ENCODE data around the gene CEP76.

Gene CEP76

GRCh38 chr18:12702221-12703095 is at the start of gene CEP76, which contains the start of gene PSMG2:
Gene CEP76, minus strand, starts transcription at chr18:12702723. Its CDS starts 175 bp downstream, at chr18:12702548.
Gene PSMG2, plus strand, starts transcription at chr18:12703042. Its CDS starts 66 bp downstream, at chr18:12703108.
- DNase-seq (ENCODE audit: low read depth in 1 of 2, low spot score in 1 of 2) = peak; percentile 74

GRCh38 chr18:12751891-12752290 is 49.4 kb upstream of the CEP76 start:
- DNase-seq (ENCODE audit: low read depth in 1 of 2, low spot score in 1 of 2) = no peak

DNA sequence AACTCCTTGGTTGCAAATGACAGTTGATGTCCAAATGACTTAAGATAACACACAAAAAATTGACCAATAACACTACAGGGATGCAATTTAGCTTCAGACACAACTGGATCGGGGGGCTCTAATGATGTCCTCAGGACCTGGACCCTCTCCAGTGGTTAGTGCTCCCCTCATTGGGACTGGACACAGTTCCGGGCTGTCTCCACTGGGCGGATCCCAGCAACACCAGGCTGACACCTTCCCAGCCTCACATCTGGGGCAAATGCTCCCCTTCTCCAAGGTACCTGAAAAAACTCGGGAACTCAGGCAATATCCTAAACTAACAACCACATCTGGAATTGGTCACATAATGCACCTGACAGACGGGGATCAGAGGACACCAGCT is 49.0 kb upstream of the CEP76 start:
- no peak for DNase-seq (ENCODE audit: low read depth in 1 of 2, low spot score in 1 of 2)

- no peak for DNase-seq (ENCODE audit: low read depth in 1 of 2, low spot score in 1 of 2)
Measured at GRCh38 chr18:12750715-12751502, 48.4 kb upstream of the CEP76 start.

- no peak for DNase-seq (ENCODE audit: low read depth in 1 of 2, low spot score in 1 of 2)
Measured at GRCh38 chr18:12750076-12750714, 47.7 kb upstream of the CEP76 start.

DNA sequence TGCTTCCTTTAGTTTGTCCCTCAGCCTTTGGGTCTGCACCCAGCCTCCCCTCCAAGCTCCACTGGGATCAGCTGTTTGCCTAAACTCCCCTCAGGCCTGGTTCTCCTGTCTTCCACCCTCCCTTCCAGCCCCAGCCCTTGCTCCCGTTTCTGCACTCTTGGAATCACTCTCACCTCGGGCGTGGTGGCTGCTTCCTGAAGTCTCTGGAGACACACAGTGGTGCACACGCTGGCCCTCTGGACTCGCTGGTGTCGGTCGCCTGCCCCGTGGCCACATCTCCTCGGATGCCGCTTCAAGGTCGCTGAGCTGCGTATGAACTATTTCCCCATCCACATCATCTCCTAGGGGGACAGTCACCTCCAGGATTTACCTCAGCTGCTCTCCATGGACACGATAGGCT is 46.6 kb upstream of the CEP76 start:
- DNase-seq (ENCODE audit: low read depth in 1 of 2, low spot score in 1 of 2) = no peak

- DNase-seq (ENCODE audit: low read depth in 1 of 2, low spot score in 1 of 2) = no peak
Measured at GRCh38 chr18:12748671-12749070, 46.1 kb upstream of the CEP76 start.

DNA sequence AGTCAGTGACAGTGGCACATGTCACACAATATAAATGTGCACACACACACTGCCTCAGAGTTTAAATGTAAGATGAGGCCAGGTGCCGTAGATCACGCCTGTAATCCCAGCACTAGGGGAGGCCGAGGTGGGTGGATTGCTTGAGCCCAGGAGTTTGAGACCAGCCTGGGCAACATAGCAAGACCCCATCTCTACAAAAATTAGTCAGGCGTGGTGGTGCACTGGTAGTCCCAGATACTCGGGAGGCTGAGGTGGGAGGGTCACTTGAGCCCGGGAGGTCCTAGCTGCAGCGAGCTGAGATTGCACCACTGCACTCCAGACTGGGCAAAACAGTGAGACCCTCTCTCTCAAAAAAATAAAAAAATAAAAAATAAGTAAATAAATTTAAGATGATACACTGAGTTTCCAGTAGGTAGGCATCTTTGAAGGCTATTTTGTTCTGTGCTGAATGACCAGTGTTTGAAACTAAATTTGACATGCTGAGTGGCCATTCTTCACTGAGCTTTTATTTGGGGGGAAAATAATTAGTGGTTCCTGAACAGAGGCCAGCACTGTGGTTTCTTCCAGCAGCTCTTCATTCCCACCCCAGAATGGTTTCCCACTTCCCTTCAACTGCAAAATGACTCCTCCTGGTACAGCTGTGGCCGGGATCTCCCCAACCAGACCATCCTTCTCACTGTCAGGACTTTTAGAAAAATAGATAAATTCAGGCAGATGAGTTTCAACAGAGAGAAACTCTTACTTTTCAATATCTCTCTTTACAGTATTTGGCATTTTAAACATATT is 45.2 kb upstream of the CEP76 start:
- DNase-seq (ENCODE audit: low read depth in 1 of 2, low spot score in 1 of 2) = no peak

DNA sequence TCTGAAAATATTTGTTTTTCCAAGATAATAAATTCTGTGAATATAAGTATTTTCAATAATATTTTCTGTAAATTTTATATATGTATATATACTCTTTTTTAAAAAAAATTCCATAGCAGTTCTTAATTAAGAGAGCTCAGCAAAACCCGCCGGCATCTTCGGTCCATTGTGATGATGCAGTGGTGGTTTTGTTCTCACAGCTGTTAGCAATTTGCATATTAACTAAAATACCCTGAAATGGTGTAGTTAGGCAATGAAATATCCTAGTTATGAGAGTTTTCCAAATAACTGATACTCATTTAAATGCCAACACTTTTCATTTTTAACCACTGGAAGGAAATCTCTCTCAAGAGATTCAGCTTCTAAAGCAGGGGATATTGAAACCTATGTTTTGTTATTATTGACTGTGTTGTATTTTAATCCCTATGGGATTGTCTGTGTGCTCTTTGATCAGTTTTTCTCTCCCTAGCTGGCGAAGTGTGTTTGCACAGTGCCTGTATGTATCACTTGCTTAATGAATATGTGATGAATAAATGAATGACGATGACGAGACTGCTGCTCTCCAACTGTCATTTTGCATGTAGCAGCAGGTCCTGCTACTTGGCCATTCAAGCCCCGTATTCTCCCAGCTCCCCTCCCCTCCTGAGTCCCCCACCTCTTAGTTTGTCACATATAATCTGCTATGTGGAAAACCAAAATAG is 42.7 kb upstream of the CEP76 start:
- DNase-seq (ENCODE audit: low read depth in 1 of 2, low spot score in 1 of 2) = no peak

DNA sequence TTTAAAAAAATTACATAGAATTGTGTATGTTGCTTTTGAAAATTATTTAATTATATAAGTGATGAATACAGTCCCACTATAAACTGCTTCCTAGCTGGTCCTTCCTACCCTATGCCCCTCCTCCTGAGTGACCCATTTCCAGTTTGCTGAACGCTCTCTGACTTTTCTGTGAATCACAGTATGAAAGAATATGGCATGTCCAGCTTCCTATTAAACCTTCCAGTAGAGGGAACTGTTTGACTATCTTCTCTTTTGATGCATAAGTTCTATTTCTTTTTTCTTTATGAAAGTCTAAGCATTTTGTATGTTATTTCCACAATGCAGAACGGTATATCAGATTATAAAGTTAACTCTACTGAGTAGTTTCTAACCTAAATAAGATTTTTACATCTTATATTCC is 41.6 kb upstream of the CEP76 start:
- DNase-seq (ENCODE audit: low read depth in 1 of 2, low spot score in 1 of 2) = no peak

DNA sequence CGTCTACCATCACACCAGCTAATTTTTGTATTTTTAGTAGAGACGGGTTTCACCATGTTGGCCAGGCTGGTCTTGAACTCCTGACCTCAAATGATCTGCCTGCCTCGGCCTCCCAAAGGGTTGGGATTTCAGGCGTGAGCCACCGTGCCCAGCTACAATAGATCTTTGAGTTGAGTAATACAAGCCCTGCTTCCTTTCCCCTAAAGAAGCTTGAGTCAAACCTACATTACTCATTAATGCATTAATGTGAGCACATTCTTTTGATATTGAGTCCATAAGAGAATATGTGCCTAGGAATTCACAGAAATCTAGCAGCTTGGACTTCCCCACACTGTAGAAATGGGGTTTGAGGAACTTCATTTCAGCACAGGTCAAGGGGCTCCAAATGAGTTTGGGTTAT is 39.9 kb upstream of the CEP76 start:
- DNase-seq (ENCODE audit: low read depth in 1 of 2, low spot score in 1 of 2) = no peak

DNA sequence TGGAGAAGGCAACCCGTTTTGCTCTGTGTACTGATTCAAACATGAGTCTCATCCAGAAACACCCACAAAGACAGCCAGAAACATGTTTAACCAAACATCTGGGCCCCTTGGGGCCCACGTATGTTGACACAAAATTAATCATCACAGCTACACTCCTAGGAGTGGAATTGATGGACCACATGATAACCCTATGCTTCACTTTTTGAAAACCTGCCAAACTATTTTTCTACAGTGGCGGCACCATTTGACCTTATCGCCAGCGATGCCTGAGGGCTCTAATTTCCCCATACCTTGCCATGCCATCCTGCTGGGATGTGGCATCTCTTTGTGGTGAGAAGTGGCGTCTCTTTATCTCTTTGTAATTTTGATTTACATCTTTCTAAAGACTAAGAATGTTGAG is 38.8 kb upstream of the CEP76 start:
- DNase-seq (ENCODE audit: low read depth in 1 of 2, low spot score in 1 of 2) = no peak

- no peak for DNase-seq (ENCODE audit: low read depth in 1 of 2, low spot score in 1 of 2)
Measured at GRCh38 chr18:12737243-12737902, 34.9 kb upstream of the CEP76 start.

DNA sequence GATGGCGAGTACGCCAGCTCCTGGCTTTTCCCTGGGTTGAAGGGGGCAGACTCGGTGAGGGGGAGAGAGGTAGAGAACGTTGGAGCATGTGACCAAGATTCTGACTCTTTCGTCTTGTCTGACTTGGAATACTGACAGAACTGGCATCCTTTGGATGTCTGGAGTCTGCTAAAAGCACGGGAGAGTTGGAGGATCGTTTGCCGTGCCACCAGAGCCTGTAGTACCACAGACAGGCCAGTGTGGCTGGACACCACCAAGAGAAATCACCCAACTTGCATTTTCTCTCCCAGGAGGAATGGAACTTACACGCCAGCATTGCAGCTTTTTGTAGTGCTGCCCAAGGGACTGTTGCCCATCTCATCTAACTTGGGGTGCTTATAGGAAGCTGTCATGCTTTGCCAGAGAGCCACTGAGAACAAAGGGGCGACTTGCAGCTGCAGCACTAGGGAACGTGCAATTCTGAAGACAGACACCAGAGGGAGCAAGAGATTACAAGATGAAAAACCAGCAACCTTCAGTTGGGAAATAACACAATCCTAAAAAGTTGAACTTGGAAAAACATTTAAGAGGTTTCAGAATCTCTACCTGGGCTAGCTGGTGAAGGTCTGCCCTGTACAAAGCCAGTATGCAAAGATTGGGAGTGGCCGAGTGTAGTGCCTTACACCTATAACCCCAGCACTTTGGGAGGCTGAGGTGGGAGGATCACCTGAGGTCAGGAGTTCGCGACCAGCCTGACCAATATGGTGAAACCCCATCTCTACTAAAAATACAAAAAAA is 24.4 kb upstream of the CEP76 start:
- DNase-seq (ENCODE audit: low read depth in 1 of 2, low spot score in 1 of 2) = peak; percentile 13 to 55

DNA sequence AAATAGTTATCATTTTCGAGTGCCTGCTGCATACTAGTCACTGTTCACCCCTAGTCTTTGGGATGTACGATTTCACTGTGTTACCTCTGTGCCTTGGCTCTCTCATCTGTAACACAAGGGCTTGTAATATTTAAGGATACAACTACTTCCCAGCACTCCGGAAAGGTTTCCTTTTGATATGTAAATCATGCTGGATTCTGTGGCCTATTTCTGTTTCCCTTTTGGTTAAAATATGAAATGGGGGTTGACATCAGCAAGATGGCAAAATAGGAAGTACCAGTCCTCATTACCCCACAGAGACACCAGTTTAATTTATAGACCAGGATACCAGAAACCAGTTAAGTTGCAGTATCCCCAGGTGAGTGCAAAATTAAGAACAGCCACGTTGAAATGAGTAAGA is 23.8 kb upstream of the CEP76 start:
- no peak for DNase-seq (ENCODE audit: low read depth in 1 of 2, low spot score in 1 of 2)

GRCh38 chr18:12722731-12723130 is 20.2 kb upstream of the CEP76 start:
- no peak for DNase-seq (ENCODE audit: low read depth in 1 of 2, low spot score in 1 of 2)

- no peak for DNase-seq (ENCODE audit: low read depth in 1 of 2, low spot score in 1 of 2)
Measured at GRCh38 chr18:12721495-12722275, 19.2 kb upstream of the CEP76 start.

- no peak for DNase-seq (ENCODE audit: low read depth in 1 of 2, low spot score in 1 of 2)
Measured at GRCh38 chr18:12711446-12711845, 8.9 kb upstream of the CEP76 start.

Measured in activated CD4-positive, alpha-beta T cell treated with anti-CD3 and anti-CD28 coated beads, Interleukin-2, amount 50 U/mL, for 24 hours (primary cell).